GM19452 (cell line): ENCODE results near the gene RAB34.

Experiments
- ATAC-seq: cut with Tn5 transposase; IDR thresholded peaks from one replicate; pipeline ENCODE4 v1.9.1; 2021; ENCODE audit not compliant: unreplicated experiment

RAB34 gene

GRCh38 chr17:28688481-28688880, 29.2 kb downstream of the RAB34 start:
- ATAC-seq: no peak

- ATAC-seq: no peak
Measured at GRCh38 chr17:28686296-28686695, 31.4 kb downstream of the RAB34 start.

DNA sequence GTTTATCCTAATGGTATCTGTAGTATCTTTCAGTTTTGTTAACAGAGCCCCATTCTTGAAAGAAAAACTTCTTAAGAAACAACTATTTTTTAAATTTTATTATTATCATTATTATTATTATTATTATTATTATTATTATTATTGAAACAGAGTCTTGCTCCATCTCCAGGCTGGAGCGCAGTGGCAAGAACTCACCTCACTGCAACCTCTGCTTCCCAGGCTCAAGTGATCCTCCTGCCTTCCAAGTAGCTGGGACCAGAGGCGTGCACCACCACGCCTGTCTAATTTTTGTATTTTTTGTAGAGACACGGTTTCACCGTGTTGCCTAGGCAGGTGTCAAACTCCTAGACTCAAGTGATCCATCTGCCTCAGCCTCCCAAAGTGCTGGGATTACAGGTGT, 32.3 kb downstream of the RAB34 start:
- no peak for ATAC-seq

DNA sequence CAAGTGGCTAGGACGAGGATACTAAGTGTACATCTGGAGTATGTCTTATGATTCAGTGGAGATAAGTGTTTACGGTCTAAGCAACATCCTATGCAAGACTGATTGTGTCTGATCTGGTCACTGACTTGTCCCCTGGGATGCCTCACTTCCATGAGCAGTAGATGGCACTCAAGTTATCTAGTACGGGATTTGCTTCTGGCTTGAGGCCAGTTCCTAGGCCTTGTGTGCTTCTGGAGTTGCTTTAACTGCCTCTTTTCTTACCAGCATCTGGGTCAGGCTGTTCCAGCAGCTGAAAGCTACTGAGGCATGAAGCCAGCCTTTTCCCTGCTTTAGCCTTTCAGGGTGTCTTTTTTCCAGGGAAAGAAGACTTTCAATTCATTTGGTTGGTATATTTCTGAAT, 32.7 kb downstream of the RAB34 start:
- ATAC-seq: no peak

GRCh38 chr17:28682655-28683054, 35.0 kb downstream of the RAB34 start:
- no peak for ATAC-seq

DNA sequence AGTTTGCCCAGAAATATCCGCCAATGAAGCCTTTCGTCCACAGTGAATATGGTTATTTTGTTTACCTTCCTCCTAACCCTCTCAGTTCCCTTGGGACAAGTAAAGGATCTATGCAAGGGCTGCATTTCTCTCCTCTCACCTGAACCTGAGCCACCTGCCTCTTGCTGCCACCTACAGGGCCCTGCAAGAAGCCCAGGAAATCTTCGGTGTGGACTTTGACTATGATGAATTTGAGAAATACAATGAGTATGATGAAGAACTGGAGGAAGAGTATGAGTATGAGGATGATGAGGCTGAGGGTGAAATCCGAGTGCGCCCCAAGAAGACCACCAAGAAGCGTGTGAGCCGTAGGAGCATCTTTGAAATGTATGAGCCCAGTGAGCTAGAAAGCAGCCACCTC, 41.7 kb downstream of the RAB34 start:
- no peak for ATAC-seq

DNA sequence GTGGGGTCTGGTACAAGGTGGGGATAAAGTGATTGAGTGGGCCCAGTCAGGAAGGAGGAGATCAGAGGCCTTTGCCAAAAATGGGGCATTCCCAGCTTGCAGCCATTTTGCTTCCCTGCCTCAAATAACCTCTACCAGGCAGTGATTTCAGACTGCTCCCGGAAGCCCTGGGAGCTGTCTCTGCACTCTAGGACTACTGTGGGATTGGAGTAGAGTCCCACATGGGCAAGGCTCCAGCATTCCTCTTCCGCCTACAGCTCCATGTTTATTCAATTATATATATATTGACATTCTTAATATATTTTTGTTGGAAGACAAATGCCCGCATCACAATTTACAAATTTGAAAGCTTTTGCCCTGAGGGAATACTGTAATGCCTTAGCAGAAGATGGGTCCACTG, 42.2 kb downstream of the RAB34 start:
- no peak for ATAC-seq

DNA sequence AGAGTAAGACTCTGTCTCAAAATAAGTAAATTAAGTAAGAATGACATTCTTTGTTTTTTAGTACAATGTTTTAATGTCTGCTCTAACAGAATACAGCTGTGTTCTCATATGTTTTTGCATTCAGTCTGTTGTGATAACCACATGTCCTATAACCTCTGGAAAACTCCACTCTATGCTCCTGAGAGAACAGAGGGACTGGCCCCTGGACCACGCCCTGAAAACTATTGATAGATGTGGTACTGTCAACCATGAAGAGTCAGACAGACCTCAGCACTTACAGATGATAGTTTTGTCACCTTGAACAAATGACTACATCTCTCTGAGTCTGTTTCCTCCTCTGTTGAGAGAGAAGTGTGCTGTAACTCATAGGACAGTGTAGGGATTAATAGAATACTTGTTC, 47.8 kb downstream of the RAB34 start:
- no peak for ATAC-seq

- ATAC-seq: no peak
Measured at GRCh38 chr17:28667870-28668269, 49.8 kb downstream of the RAB34 start.

GRCh38 chr17:28665994-28666393, 51.7 kb downstream of the RAB34 start:
- ATAC-seq: no peak
